Astrocyte (in vitro differentiated cells and primary cell): ENCODE measurements around the gene ASB18.

ENCODE experiments used
- EZH2 ChIP-seq: IDR thresholded peaks from 2 replicates; pipeline ENCODE4 v1.6.1; 2012; ENCODE audit warnings: mild to moderate bottlenecking, low read length, inconsistent platforms; ENCODE audit not compliant: insufficient read depth
- TF ChIP-seq, protein P1 (sequence below): IDR thresholded peaks from 2 replicates; pipeline ENCODE4 v1.5.1; 2011; ENCODE audit warnings: low read depth, mild to moderate bottlenecking, inconsistent platforms, low read length, moderate library complexity; ENCODE audit not compliant: insufficient read depth

DNA sequence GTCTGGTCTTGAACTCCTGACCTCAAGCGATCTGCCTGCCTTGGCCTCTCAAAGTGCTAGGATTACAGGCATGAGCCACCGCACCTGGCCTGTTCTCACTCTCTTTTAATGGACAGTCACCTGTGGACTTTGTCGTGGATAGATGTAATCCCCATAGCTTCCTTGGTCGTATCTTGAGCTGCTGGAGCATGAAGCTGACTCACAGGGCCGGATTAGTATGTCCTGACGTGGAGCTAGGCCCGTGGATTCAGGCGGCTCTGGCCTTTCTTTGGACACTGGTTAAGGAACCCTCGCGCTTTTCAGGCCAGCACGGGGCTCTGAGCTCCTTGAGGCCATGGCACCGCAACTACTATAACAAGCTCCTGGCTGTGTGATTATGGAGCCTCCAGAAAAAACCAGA, 68.5 kb downstream of the ASB18 start:
- TF ChIP-seq, protein P1, sequence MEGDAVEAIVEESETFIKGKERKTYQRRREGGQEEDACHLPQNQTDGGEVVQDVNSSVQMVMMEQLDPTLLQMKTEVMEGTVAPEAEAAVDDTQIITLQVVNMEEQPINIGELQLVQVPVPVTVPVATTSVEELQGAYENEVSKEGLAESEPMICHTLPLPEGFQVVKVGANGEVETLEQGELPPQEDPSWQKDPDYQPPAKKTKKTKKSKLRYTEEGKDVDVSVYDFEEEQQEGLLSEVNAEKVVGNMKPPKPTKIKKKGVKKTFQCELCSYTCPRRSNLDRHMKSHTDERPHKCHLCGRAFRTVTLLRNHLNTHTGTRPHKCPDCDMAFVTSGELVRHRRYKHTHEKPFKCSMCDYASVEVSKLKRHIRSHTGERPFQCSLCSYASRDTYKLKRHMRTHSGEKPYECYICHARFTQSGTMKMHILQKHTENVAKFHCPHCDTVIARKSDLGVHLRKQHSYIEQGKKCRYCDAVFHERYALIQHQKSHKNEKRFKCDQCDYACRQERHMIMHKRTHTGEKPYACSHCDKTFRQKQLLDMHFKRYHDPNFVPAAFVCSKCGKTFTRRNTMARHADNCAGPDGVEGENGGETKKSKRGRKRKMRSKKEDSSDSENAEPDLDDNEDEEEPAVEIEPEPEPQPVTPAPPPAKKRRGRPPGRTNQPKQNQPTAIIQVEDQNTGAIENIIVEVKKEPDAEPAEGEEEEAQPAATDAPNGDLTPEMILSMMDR, result no peak
- no peak for TF ChIP-seq EZH2
